ENCODE results near the gene ZNF800. TPM values are rescaled to one million over a fixed set of nuclear protein-coding genes. Genes with fewer than 3 reads are reported as not detected.

The ZNF800 gene
- total RNA-seq, 2 donors from 2014 or later, result 13.8 to 16.8 TPM

DNA sequence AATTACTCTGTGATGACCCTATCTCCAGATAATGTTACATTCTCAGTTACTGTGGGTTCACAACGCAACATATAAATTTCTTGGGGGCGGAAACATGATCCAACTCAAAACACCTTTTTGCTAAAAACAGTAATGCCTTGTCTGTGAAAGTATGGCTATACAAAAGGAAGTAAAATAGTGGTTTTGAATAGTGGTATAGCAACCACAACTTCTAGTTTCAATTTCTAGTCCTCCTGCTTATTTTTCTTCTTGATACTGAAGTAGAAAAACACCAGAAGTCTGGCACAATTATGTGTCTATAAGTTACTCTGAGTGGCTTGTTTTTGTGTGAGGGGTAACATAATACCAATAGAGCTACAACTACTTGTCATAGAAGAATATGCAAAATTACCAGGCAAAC lies 21.5 kb upstream of the ZNF800 start:
- no peaks in the 10 kb centered on the region for H3K36me3 Mint-ChIP-seq (ENCODE audit: low read depth)
- H3K36me3 ChIP-seq (ENCODE audit: control insufficient read depth, insufficient read depth, low read length), result no peaks in the 10 kb centered on the region
- H3K9me3 ChIP-seq (ENCODE audit: control insufficient read depth, low read length), result no peaks in the 10 kb centered on the region
- H3K4me3 ChIP-seq (ENCODE audit: low read length), result no peak overlapping the region
- H3K4me1 Mint-ChIP-seq, result no peaks in the 10 kb centered on the region
- H3K9me3 Mint-ChIP-seq, result no peaks in the 10 kb centered on the region
- DNase-seq, result no peak
- WGBS, 2 experiments (ENCODE audit: insufficient coverage in 1 of 2, insufficient read length in 1 of 2), result 92 to 100% methylated on average over 1 to 2 of the region's 2 CpGs
- H3K27me3 Mint-ChIP-seq (ENCODE audit: insufficient read depth), result peaks cover 23% of the 10 kb centered on the region
- TF ChIP-seq, protein P1, sequence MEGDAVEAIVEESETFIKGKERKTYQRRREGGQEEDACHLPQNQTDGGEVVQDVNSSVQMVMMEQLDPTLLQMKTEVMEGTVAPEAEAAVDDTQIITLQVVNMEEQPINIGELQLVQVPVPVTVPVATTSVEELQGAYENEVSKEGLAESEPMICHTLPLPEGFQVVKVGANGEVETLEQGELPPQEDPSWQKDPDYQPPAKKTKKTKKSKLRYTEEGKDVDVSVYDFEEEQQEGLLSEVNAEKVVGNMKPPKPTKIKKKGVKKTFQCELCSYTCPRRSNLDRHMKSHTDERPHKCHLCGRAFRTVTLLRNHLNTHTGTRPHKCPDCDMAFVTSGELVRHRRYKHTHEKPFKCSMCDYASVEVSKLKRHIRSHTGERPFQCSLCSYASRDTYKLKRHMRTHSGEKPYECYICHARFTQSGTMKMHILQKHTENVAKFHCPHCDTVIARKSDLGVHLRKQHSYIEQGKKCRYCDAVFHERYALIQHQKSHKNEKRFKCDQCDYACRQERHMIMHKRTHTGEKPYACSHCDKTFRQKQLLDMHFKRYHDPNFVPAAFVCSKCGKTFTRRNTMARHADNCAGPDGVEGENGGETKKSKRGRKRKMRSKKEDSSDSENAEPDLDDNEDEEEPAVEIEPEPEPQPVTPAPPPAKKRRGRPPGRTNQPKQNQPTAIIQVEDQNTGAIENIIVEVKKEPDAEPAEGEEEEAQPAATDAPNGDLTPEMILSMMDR (conservative IDR thresholded peaks at IDR 0.05), result no peak
- H3K27ac ChIP-seq (ENCODE audit: low read depth, low read length), result no peak overlapping the region
- H3K9ac ChIP-seq (ENCODE audit: extremely low read depth, low read length, poor library complexity, severe bottlenecking), result no peak overlapping the region
- H3K27ac Mint-ChIP-seq, result no peak overlapping the region
- H3K4me1 ChIP-seq (ENCODE audit: control insufficient read depth, insufficient read depth, low read length), result no peaks in the 10 kb centered on the region
- no peak overlapping the region for H3K4me3 Mint-ChIP-seq
- peaks cover 15% of the 10 kb centered on the region for H3K27me3 ChIP-seq (ENCODE audit: control insufficient read depth, insufficient read depth, low read length, poor library complexity, severe bottlenecking)

DNA sequence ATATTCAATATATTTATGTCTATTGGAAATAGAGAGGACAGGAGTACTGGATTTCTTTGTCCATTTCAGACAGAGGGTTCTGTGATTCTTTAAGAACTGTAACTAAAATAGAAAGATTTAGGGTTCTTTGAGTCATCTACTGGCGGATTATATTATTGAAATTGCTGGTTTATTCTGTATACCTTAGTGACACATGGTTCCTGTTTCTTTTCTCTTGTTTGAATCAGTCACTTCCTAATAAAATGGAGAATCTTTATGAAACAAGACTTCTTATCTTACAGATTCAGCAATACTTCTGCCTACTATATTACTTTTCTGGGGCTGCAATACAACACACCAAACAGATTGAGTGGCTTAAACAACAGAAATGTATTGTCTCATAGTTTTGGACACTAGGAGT lies 20.8 kb upstream of the ZNF800 start:
- Mint-ChIP-seq H3K4me1 (no peaks in the 10 kb centered on the region), H3K9me3 (no peaks in the 10 kb centered on the region), H3K27me3 (ENCODE audit: insufficient read depth) (peaks cover 23% of the 10 kb centered on the region), H3K4me3 (no peak overlapping the region), H3K27ac (no peak overlapping the region), H3K36me3 (ENCODE audit: low read depth) (no peaks in the 10 kb centered on the region)
- no peaks in the 10 kb centered on the region for H3K4me1 ChIP-seq (ENCODE audit: control insufficient read depth, insufficient read depth, low read length)
- H3K4me3 ChIP-seq (ENCODE audit: low read length), result no peak overlapping the region
- TF ChIP-seq, protein P1 (conservative IDR thresholded peaks at IDR 0.05), result no peak
- H3K27ac ChIP-seq (ENCODE audit: low read depth, low read length), result no peak overlapping the region
- H3K9me3 ChIP-seq (ENCODE audit: control insufficient read depth, low read length), result no peaks in the 10 kb centered on the region
- H3K9ac ChIP-seq (ENCODE audit: extremely low read depth, low read length, poor library complexity, severe bottlenecking), result no peak overlapping the region
- no peaks in the 10 kb centered on the region for H3K36me3 ChIP-seq (ENCODE audit: control insufficient read depth, insufficient read depth, low read length)
- peaks cover 15% of the 10 kb centered on the region for H3K27me3 ChIP-seq (ENCODE audit: control insufficient read depth, insufficient read depth, low read length, poor library complexity, severe bottlenecking)
- no peak for DNase-seq
- WGBS, 2 experiments (ENCODE audit: insufficient coverage in 1 of 2, insufficient read length in 1 of 2), result 90% methylated on average over 1 of the region's 1 CpG; no CpG with 5 or more reads in 1 of the 2 experiments

DNA sequence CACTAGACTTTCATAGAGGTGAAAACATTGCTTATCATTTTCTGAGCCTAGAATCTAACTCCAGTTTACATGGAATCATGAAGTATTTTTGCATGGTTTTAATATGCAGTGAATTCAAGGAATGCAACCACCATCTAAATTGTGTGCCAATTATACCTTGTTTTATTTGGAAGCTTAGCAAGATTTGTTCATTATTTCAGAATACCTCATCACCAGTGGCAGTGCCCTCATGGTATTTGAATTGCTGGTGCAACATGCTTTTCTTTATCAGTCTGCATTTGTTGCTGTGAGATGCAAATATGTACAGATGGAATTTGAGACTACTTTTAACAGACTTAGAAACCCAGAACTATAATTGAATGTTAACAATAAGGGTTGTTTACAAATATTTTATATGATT lies 18.7 kb upstream of the ZNF800 start:
- no peak for DNase-seq
- H3K9me3 Mint-ChIP-seq, result no peaks in the 10 kb centered on the region
- Histone ChIP-seq H3K4me1 (ENCODE audit: control insufficient read depth, insufficient read depth, low read length) (no peaks in the 10 kb centered on the region), H3K36me3 (ENCODE audit: control insufficient read depth, insufficient read depth, low read length) (no peaks in the 10 kb centered on the region), H3K27me3 (ENCODE audit: control insufficient read depth, insufficient read depth, low read length, poor library complexity, severe bottlenecking) (peaks cover 21% of the 10 kb centered on the region), H3K27ac (ENCODE audit: low read depth, low read length) (no peak overlapping the region), H3K9me3 (ENCODE audit: control insufficient read depth, low read length) (no peaks in the 10 kb centered on the region), H3K4me3 (ENCODE audit: low read length) (no peak overlapping the region), H3K9ac (ENCODE audit: extremely low read depth, low read length, poor library complexity, severe bottlenecking) (no peak overlapping the region)
- H3K36me3 Mint-ChIP-seq (ENCODE audit: low read depth), result no peaks in the 10 kb centered on the region
- no peaks in the 10 kb centered on the region for H3K4me1 Mint-ChIP-seq
- TF ChIP-seq, protein P1 (conservative IDR thresholded peaks at IDR 0.05), result no peak
- peaks cover 24% of the 10 kb centered on the region for H3K27me3 Mint-ChIP-seq (ENCODE audit: insufficient read depth)
- no peak overlapping the region for H3K4me3 Mint-ChIP-seq
- H3K27ac Mint-ChIP-seq, result no peak overlapping the region

Data from endodermal cell (in vitro differentiated cells).